Nephron progenitor cell (in vitro differentiated cells): ENCODE data around the gene SERPINB12.

ENCODE experiments used
- DNase-seq: peaks from one replicate; pipeline ENCODE4 v3.0.0; 2021
- H3K27ac Mint-ChIP-seq: 2 replicates; pipeline ENCODE4 v1.8.0; 2021; ENCODE audit warnings: mild to moderate bottlenecking, moderate library complexity, mixed read lengths
- H3K27me3 Mint-ChIP-seq: 2 replicates; pipeline ENCODE4 v1.8.0; 2021; ENCODE audit warnings: mild to moderate bottlenecking, low read depth, mixed read lengths; ENCODE audit not compliant: poor library complexity
- H3K36me3 Mint-ChIP-seq: 2 replicates; pipeline ENCODE4 v1.8.0; 2021; ENCODE audit warnings: low read depth, mixed read lengths
- H3K4me1 Mint-ChIP-seq: 2 replicates; pipeline ENCODE4 v1.8.0; 2021; ENCODE audit warnings: mixed read lengths
- H3K4me3 Mint-ChIP-seq: 2 replicates; pipeline ENCODE4 v1.8.0; 2021; ENCODE audit warnings: mild to moderate bottlenecking, moderate library complexity, mixed read lengths
- H3K9me3 Mint-ChIP-seq: 2 replicates; pipeline ENCODE4 v1.8.0; 2021; ENCODE audit warnings: mild to moderate bottlenecking, moderate library complexity, mixed read lengths
- TF ChIP-seq, protein P1 (sequence below): fragments of 200-600 bp; sonication (generic); IDR thresholded peaks from 2 replicates; pipeline ENCODE4 v1.5.0; 2021; ENCODE audit warnings: antibody characterized with exemption

The SERPINB12 gene

DNA sequence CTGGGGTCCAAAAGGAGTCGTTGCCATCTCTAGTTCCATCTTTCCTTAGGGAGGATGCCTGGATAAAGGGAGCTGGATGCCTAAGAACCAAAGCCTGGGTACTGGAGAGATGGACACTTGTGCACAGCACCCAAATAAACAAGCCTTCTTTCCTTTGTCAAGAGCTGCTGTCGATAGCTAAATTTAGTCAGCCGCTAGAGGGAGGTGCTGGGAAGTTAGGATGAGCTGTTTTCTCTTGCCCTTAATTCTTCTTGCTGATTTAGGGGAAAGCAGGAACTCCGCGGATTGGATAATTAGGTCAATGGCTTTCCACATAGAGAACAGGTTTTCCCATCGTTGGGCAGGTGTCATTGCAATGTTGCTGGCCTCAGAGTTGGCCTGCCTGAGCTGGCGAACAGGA, 30.9 kb upstream of the SERPINB12 start:
- H3K4me3 Mint-ChIP-seq = no peak overlapping the region
- H3K4me1 Mint-ChIP-seq = peaks cover 24% of the 10 kb centered on the region

DNA sequence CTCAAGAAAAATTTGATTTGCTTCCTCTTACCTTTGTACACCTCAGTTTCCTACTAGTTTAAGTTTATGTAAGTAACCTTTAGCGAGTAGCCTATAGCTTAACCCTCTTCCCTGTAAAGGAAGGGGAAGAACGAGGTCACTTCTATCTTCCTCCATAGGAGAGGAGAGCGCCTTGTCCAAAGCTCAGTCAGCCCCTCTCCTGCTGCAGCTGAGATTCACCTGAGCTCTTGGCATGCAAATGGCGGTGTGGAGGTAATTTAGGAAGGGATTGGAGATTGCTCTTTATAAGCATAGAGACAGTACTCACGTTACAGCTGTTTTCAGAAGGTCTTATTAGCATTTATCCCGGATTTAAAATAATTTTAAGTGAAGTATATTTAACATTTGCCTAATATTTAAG, 27.8 kb upstream of the SERPINB12 start:
- peaks cover 27% of the 10 kb centered on the region for H3K4me1 Mint-ChIP-seq
- DNase-seq = no peak
- H3K27me3 Mint-ChIP-seq = peaks cover 43% of the 10 kb centered on the region
- TF ChIP-seq, protein P1, sequence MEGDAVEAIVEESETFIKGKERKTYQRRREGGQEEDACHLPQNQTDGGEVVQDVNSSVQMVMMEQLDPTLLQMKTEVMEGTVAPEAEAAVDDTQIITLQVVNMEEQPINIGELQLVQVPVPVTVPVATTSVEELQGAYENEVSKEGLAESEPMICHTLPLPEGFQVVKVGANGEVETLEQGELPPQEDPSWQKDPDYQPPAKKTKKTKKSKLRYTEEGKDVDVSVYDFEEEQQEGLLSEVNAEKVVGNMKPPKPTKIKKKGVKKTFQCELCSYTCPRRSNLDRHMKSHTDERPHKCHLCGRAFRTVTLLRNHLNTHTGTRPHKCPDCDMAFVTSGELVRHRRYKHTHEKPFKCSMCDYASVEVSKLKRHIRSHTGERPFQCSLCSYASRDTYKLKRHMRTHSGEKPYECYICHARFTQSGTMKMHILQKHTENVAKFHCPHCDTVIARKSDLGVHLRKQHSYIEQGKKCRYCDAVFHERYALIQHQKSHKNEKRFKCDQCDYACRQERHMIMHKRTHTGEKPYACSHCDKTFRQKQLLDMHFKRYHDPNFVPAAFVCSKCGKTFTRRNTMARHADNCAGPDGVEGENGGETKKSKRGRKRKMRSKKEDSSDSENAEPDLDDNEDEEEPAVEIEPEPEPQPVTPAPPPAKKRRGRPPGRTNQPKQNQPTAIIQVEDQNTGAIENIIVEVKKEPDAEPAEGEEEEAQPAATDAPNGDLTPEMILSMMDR = no peak
- no peaks in the 10 kb centered on the region for H3K36me3 Mint-ChIP-seq
- H3K27ac Mint-ChIP-seq = no peak overlapping the region
- no peaks in the 10 kb centered on the region for H3K9me3 Mint-ChIP-seq
- H3K4me3 Mint-ChIP-seq = no peak overlapping the region

More for the DNA sequence above, 30.9 kb upstream of the SERPINB12 start:
- DNase-seq = peak; percentile 41
- TF ChIP-seq, protein P1 = peak; percentile 67
- Mint-ChIP-seq H3K9me3 (no peaks in the 10 kb centered on the region), H3K27ac (no peak overlapping the region), H3K27me3 (peaks cover 45% of the 10 kb centered on the region), H3K36me3 (no peaks in the 10 kb centered on the region)

DNA sequence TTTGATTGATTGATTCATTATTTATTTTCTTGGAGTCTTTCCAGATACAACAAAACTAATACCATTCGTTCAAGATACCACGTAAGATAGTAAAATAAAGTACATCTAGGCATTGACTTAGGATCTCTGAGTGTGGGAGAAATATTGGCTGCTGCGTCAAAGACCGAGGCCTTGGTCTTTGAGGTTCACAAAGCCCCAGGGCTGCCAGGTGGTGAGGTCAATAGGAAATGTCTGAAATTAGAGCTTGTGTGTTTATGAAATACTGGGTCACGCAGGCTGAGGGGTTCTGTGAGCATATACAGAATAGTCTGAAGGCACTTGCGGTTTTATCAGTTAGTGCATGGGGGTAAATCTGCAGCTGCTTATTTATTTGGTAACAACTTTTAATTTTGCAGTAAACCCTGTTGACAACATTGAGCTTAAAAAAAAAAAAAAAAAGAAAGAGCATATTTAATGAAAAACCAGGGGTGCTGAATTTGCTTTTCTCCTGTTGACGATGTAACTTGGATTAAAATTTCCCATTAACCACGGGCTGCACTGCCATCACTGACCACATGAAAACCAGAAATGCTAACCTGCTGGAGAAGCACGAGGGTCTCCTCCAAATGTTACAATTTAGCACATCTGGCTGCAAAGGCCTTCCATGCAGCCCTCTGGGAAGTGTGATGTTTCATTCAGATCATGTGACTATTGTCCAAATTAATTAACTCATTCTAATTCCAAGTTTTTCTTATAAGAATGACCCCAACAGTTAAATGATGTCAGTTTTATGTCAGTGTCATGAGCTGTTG, 27.1 kb upstream of the SERPINB12 start:
- Mint-ChIP-seq H3K27ac (no peak overlapping the region), H3K4me1 (peaks cover 27% of the 10 kb centered on the region), H3K27me3 (peaks cover 43% of the 10 kb centered on the region), H3K9me3 (no peaks in the 10 kb centered on the region), H3K36me3 (no peaks in the 10 kb centered on the region), H3K4me3 (no peak overlapping the region)
- DNase-seq = no peak
- TF ChIP-seq, protein P1 = peak; percentile 21

DNA sequence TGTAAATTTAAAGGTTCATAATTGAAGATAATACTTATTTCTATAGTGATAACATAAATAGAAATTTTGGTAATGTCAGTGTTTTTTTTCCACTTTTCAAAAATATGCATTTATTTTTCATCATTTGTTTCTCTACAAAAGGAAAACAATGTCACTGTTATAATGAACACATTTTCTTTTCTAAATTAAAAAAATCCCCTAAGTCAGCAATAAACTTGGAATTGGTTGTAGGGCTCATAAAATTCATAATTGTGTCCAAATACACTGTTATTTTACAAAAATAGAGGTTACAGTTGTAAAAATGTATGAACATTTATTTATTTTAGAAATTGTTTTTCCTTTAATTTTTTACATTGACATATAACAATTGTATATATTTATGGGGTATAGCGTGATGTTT, 26.4 kb upstream of the SERPINB12 start:
- Mint-ChIP-seq H3K27ac (no peak overlapping the region), H3K4me3 (no peak overlapping the region), H3K9me3 (no peaks in the 10 kb centered on the region), H3K4me1 (peaks cover 27% of the 10 kb centered on the region), H3K27me3 (peaks cover 43% of the 10 kb centered on the region), H3K36me3 (no peaks in the 10 kb centered on the region)
- DNase-seq = no peak
- TF ChIP-seq, protein P1 = no peak

DNA sequence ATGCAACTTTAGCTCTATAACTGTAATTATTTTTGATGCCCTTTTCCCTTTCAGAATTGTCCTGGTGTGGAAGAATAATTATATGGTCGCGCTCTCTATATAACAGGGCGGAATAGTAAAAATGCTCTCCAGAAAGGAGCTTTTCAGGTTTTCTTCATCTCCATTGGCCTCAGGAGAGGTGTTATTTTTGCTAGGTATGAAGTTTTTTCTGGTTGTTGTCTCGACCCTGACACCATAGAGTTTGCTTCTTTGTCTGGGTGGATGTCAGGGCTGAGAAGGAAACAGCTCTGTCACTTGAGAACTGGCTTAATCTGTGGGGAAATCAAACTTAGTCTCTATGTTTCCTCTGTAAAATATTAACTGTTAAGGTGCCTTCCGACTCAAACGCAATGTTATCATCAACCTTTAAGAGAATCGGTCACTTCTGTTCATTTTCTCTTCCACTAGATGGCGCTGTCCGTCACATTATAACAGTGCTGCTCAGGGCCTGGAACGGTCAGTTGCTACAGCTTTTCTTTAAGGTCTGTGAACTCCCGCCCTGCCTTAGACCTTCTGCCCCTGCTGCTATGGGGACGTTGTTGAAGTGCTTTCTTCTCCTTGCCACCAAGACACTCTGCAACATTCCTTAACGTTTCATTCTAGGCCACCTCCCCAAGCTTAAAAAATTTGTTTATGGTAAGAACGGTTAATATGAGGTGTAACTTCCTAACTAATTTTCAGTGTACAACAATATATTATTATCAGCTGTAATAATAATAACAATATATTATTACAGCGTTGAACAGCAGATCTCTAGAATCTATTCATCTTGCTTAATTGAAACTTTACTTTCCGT, 23.8 kb upstream of the SERPINB12 start:
- no peaks in the 10 kb centered on the region for H3K36me3 Mint-ChIP-seq
- peaks cover 17% of the 10 kb centered on the region for H3K4me1 Mint-ChIP-seq
- no peak overlapping the region for H3K4me3 Mint-ChIP-seq
- H3K27ac Mint-ChIP-seq = no peak overlapping the region
- H3K9me3 Mint-ChIP-seq = no peaks in the 10 kb centered on the region
- TF ChIP-seq, protein P1 = peak; percentile 72
- peak; percentile 69 for DNase-seq
- H3K27me3 Mint-ChIP-seq = peaks cover 18% of the 10 kb centered on the region
